Dedifferentiated amniotic fluid mesenchymal stem cell (primary cell): Measurements from ENCODE around the gene SLPI.

ENCODE experiments used
- DNase-seq: peaks from one replicate; pipeline ENCODE4 v3.0.0-alpha.2; 2016; ENCODE audit errors: extremely low spot score

The SLPI gene

GRCh38 chr20:45254383-45255262 lies at the start of gene SLPI:
TSS of gene SLPI (minus strand) at chr20:45254564. CDS start at chr20:45254543, 21 bp downstream.
- DNase-seq: peak; percentile 18

- DNase-seq: no peak
These were observed 49.5 kb upstream of the SLPI start for GRCh38 chr20:45303586-45304463.

GRCh38 chr20:45301824-45302271 lies 47.5 kb upstream of the SLPI start:
- no peak for DNase-seq

GRCh38 chr20:45300961-45301360 lies 46.6 kb upstream of the SLPI start:
- no peak for DNase-seq

- no peak for DNase-seq
These were observed 45.4 kb upstream of the SLPI start for GRCh38 chr20:45299786-45300185.

GRCh38 chr20:45297786-45298497 lies 43.6 kb upstream of the SLPI start:
- DNase-seq: no peak

GRCh38 chr20:45294659-45295058 lies 40.3 kb upstream of the SLPI start:
- DNase-seq: no peak

- DNase-seq: no peak
These were observed 39.6 kb upstream of the SLPI start for GRCh38 chr20:45294003-45294368.

- peak; percentile 73 for DNase-seq
These were observed 39.0 kb upstream of the SLPI start for GRCh38 chr20:45293041-45294002.

- DNase-seq: no peak
These were observed 38.0 kb upstream of the SLPI start for GRCh38 chr20:45292343-45292742.

- no peak for DNase-seq
These were observed 37.2 kb upstream of the SLPI start for GRCh38 chr20:45291526-45291925.

GRCh38 chr20:45290677-45291355 lies 36.5 kb upstream of the SLPI start:
- peak; percentile 84 for DNase-seq

- DNase-seq: no peak
These were observed 35.7 kb upstream of the SLPI start for GRCh38 chr20:45289942-45290676.

- no peak for DNase-seq
These were observed 34.5 kb upstream of the SLPI start for GRCh38 chr20:45288860-45289259.

- DNase-seq: no peak
These were observed 34.0 kb upstream of the SLPI start for GRCh38 chr20:45288376-45288775.

GRCh38 chr20:45283551-45284057 lies 29.2 kb upstream of the SLPI start:
- DNase-seq: no peak

GRCh38 chr20:45282700-45283550 lies 28.6 kb upstream of the SLPI start:
- DNase-seq: no peak

- no peak for DNase-seq
These were observed 25.6 kb upstream of the SLPI start for GRCh38 chr20:45279992-45280391.
